HEK293 (cell line): ENCODE results near the gene SSBP2.

ENCODE experiments used
- CTCF ChIA-PET: fragments of 350-600 bp; formaldehyde crosslinking; extraction: SDS; loops from one replicate; lab custom pipeline; 2021; ENCODE audit warnings: antibody characterized with exemption; lab: Yijun Ruan, JAX
- POLR2A ChIA-PET: fragments of 300-600 bp; formaldehyde crosslinking; extraction: SDS; loops from one replicate; lab custom pipeline; 2020; ENCODE audit warnings: antibody characterized with exemption, inconsistent platforms; lab: Yijun Ruan, JAX
- H3K27ac ChIP-seq: fragments of 200-500 bp; sonication (Bioruptor generic); 2 replicates; pipeline ENCODE4 v1.5.1; 2014; ENCODE audit warnings: low read depth, low read length, control low read depth, inconsistent platforms; ENCODE audit errors: extremely low read depth
- H3K36me3 ChIP-seq, 2 experiments: fragments of 200-500 bp in 1 of 2; sonication (Bioruptor generic) in 1 of 2; 1 replicate in 1 of 2; 2 replicates in 1 of 2; pipeline ENCODE4 v1.5.1; 2014 to 2017; ENCODE audit warnings: inconsistent platforms in 2 of 2, low read length in 2 of 2; ENCODE audit not compliant: control insufficient read depth in 2 of 2, insufficient read depth in 1 of 2
- H3K4me1 ChIP-seq: fragments of 200-500 bp; sonication (Bioruptor generic); 2 replicates; pipeline ENCODE4 v1.5.1; 2014; ENCODE audit warnings: mild to moderate bottlenecking, low read length, inconsistent platforms; ENCODE audit not compliant: control insufficient read depth, insufficient read depth
- H3K4me3 ChIP-seq: 2 replicates; pipeline ENCODE4 v1.5.1; 2011; ENCODE audit warnings: low read depth, mild to moderate bottlenecking, control low read depth, low read length, moderate library complexity
- H3K9me3 ChIP-seq: fragments of 200-500 bp; sonication (Bioruptor generic); 2 replicates; pipeline ENCODE4 v1.5.1; 2014; ENCODE audit warnings: low read depth, low read length, inconsistent platforms; ENCODE audit not compliant: control insufficient read depth, insufficient read depth
- CTCF ChIP-seq: fragments of 450-650 bp; formaldehyde crosslinking; IDR thresholded peaks from 2 replicates; pipeline ENCODE4 v1.5.1; 2016; ENCODE audit warnings: missing biosample characterization, missing genetic modification characterization
- GLIS2 ChIP-seq: fragments of 450-650 bp; formaldehyde crosslinking; IDR thresholded peaks from 2 replicates; pipeline ENCODE4 v1.5.1; 2016; ENCODE audit warnings: missing biosample characterization, missing genetic modification characterization
- MEIS1 ChIP-seq: sonication (generic); formaldehyde crosslinking; IDR thresholded peaks from 2 replicates; pipeline ENCODE4 v1.8.1; 2022; ENCODE audit warnings: missing genetic modification reagents, mild to moderate bottlenecking, borderline replicate concordance
- TCF7L2 ChIP-seq: IDR thresholded peaks from 2 replicates; pipeline ENCODE4 v1.6.1; 2011; ENCODE audit warnings: low read depth, mild to moderate bottlenecking, inconsistent platforms, low read length, moderate library complexity, borderline replicate concordance
- WT1 ChIP-seq: fragments of 450-650 bp; formaldehyde crosslinking; IDR thresholded peaks from 2 replicates; pipeline ENCODE4 v1.5.1; 2016; ENCODE audit warnings: missing biosample characterization, missing genetic modification characterization
- YY1 ChIP-seq: fragments of 450-650 bp; formaldehyde crosslinking; IDR thresholded peaks from 2 replicates; pipeline ENCODE4 v1.5.1; 2018; ENCODE audit warnings: missing biosample characterization, missing genetic modification characterization
- ZBTB11 ChIP-seq: fragments of 450-650 bp; formaldehyde crosslinking; conservative IDR thresholded peaks from 2 replicates; pipeline ENCODE4 v1.5.1; 2016; ENCODE audit warnings: low read depth, missing biosample characterization, missing genetic modification characterization
- ZFP37 ChIP-seq: fragments of 450-650 bp; formaldehyde crosslinking; IDR thresholded peaks from 2 replicates; pipeline ENCODE4 v1.5.1; 2016; ENCODE audit warnings: missing biosample characterization, missing genetic modification characterization
- ZIC2 ChIP-seq: fragments of 450-650 bp; formaldehyde crosslinking; IDR thresholded peaks from 2 replicates; pipeline ENCODE4 v1.5.1; 2016; ENCODE audit warnings: missing biosample characterization, missing genetic modification characterization
- ZNF133 ChIP-seq: fragments of 450-650 bp; formaldehyde crosslinking; IDR thresholded peaks from 2 replicates; pipeline ENCODE4 v1.5.1; 2016; ENCODE audit warnings: missing biosample characterization, missing genetic modification characterization
- ZNF311 ChIP-seq: fragments of 450-650 bp; formaldehyde crosslinking; IDR thresholded peaks from 2 replicates; pipeline ENCODE4 v1.5.1; 2017; ENCODE audit warnings: missing biosample characterization, missing genetic modification characterization, borderline replicate concordance
- ZNF394 ChIP-seq: fragments of 450-650 bp; formaldehyde crosslinking; IDR thresholded peaks from 2 replicates; pipeline ENCODE4 v1.5.1; 2016; ENCODE audit warnings: missing biosample characterization, missing genetic modification characterization, mild to moderate bottlenecking, moderate library complexity, borderline replicate concordance
- ZNF423 ChIP-seq: fragments of 450-650 bp; formaldehyde crosslinking; IDR thresholded peaks from 2 replicates; pipeline ENCODE4 v1.5.1; 2016; ENCODE audit warnings: missing biosample characterization, missing genetic modification characterization
- ZNF529 ChIP-seq: fragments of 450-650 bp; formaldehyde crosslinking; IDR thresholded peaks from 2 replicates; pipeline ENCODE4 v1.5.1; 2017; ENCODE audit warnings: missing genetic modification characterization, missing biosample characterization; ENCODE audit not compliant: insufficient replicate concordance
- ZNF561 ChIP-seq: fragments of 450-650 bp; IDR thresholded peaks from 2 replicates; pipeline ENCODE4 v1.5.1; 2018; ENCODE audit warnings: missing biosample characterization, missing genetic modification characterization, borderline replicate concordance
- ZNF596 ChIP-seq: fragments of 450-650 bp; IDR thresholded peaks from 2 replicates; pipeline ENCODE4 v1.5.0; 2018; ENCODE audit warnings: missing biosample characterization, mild to moderate bottlenecking, missing genetic modification characterization, moderate library complexity
- ZNF626 ChIP-seq: fragments of 450-650 bp; sonication (Bioruptor Pico); formaldehyde crosslinking; IDR thresholded peaks from 2 replicates; pipeline ENCODE4 v1.5.1; 2018; ENCODE audit warnings: missing biosample characterization, missing genetic modification characterization, inconsistent platforms
- ZNF629 ChIP-seq: fragments of 450-650 bp; formaldehyde crosslinking; IDR thresholded peaks from 2 replicates; pipeline ENCODE4 v1.5.1; 2017; ENCODE audit warnings: missing biosample characterization, missing genetic modification characterization
- ZNF658 ChIP-seq: fragments of 450-650 bp; formaldehyde crosslinking; IDR thresholded peaks from 2 replicates; pipeline ENCODE4; 2016; ENCODE audit warnings: missing biosample characterization, missing genetic modification characterization
- ZNF785 ChIP-seq: fragments of 450-650 bp; formaldehyde crosslinking; IDR thresholded peaks from 2 replicates; pipeline ENCODE4 v1.5.1; 2016; ENCODE audit warnings: missing biosample characterization, missing genetic modification characterization
- TF ChIP-seq, protein P1 (sequence below): fragments of 450-650 bp; formaldehyde crosslinking; IDR thresholded peaks from 2 replicates; pipeline ENCODE4 v1.5.1; 2016; ENCODE audit warnings: missing biosample characterization, missing genetic modification characterization

SSBP2 gene

DNA sequence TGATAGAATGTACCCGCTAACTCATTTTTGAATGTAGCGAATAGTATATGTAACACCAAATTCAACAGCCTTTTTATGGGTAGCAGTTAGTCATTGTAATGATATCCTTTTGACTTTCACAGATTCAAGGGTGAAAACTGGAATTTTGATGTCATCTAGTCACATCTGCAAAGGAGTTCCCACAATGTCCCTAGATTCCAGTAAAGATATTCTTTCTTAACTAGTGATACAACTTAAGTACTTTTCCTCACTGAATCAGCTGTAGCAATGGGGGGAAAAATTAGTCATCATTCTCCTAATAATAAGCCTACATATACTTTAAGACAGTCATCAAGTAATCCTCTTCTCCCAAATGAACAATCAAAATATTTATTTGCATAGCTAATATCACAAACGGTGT is 11.5 kb upstream of the SSBP2 start:
- ChIA-PET CTCF (interaction anchor here (1.0 to 1.7 kb wide), 2 partner anchors 89 to 403 kb away, joined by 4 to 5 read pairs; no protein-coding TSS in a partner anchor), POLR2A (interaction anchor here (1.3 kb wide), 1 partner anchor 12 kb away, joined by 3 read pairs; the partner anchor contains the start of gene SSBP2)
- Histone ChIP-seq H3K4me1 (no peaks in the 10 kb centered on the region), H3K27ac (no peak overlapping the region), H3K9me3 (no peaks in the 10 kb centered on the region), H3K4me3 (no peak overlapping the region), H3K36me3 (no peaks in the 10 kb centered on the region)
- no peak for TF ChIP-seq WT1
- no peak for TF ChIP-seq ZBTB11 (tag by site-specific recombination)
- no peak for TF ChIP-seq YY1 (tag by site-specific recombination)
- TF ChIP-seq ZNF133 (tag by site-specific recombination) = peak; percentile 42; the same call in 1 of the 2 replicates
- TF ChIP-seq ZNF785 (tag by site-specific recombination) = no peak
- TF ChIP-seq MEIS1 = no peak
- TF ChIP-seq, protein P1, sequence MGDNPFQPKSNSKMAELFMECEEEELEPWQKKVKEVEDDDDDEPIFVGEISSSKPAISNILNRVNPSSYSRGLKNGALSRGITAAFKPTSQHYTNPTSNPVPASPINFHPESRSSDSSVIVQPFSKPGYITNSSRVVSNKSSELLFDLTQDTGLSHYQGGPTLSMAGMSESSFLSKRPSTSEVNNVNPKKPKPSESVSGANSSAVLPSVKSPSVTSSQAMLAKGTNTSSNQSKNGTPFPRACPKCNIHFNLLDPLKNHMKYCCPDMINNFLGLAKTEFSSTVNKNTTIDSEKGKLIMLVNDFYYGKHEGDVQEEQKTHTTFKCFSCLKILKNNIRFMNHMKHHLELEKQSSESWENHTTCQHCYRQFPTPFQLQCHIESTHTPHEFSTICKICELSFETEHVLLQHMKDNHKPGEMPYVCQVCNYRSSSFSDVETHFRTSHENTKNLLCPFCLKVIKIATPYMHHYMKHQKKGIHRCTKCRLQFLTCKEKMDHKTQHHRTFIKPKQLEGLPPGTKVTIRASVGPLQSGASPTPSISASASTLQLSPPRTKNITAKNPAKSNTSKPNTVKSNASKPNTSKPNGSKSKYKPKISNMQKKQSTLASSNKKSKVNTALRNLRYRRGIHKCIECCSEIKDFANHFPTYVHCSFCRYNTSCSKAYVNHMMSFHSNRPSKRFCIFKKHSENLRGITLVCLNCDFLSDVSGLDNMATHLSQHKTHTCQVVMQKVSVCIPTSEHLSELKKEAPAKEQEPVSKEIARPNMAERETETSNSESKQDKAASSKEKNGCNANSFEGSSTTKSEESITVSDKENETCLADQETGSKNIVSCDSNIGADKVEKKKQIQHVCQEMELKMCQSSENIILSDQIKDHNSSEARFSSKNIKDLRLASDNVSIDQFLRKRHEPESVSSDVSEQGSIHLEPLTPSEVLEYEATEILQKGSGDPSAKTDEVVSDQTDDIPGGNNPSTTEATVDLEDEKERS (tag by site-specific recombination) = no peak
- no peak for TF ChIP-seq ZNF561 (tag by site-specific recombination)

DNA sequence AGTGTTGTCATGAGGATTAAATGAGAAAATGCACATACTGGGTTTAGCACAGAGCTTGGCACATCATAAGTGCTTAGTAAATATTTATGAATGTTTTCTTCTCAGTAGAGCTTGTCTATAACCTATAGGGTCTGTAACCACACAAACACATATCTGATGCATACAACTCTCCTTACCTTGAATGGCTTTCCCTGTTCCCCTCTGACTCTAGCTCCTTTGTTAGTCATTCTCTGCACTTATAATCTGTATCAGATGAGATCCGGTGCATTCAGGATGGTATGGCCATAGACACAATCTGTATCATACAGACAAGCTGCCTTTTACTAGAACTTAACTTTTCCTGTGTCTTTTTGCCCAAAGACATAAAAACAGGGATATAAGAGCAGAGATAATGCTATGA is 11.1 kb upstream of the SSBP2 start:
- Histone ChIP-seq H3K4me1 (no peaks in the 10 kb centered on the region), H3K36me3 (no peaks in the 10 kb centered on the region), H3K9me3 (no peaks in the 10 kb centered on the region), H3K27ac (no peak overlapping the region), H3K4me3 (no peak overlapping the region)
- CTCF ChIA-PET = interaction anchor here (0.6 to 1.7 kb wide), 2 partner anchors 89 to 338 kb away, joined by 4 to 5 read pairs; no protein-coding TSS in a partner anchor
- POLR2A ChIA-PET = interaction anchor here (1.3 kb wide), 1 partner anchor 11 kb away, joined by 3 read pairs; the partner anchor contains the start of gene SSBP2
- TF ChIP-seq GLIS2 (tag by site-specific recombination) (no peak), TCF7L2 (no peak), ZNF658 (tag by site-specific recombination) (no peak), ZNF394 (tag by site-specific recombination) (no peak), ZNF596 (tag by site-specific recombination) (no peak), ZNF529 (tag by site-specific recombination) (no peak), ZNF311 (no peak), ZIC2 (tag by site-specific recombination) (no peak), ZNF629 (tag by site-specific recombination) (no peak), ZFP37 (no peak), ZNF423 (tag by site-specific recombination) (no peak), ZNF626 (tag by site-specific recombination) (no peak), CTCF (tag by site-specific recombination) (no peak)
- TF ChIP-seq, protein P1 (tag by site-specific recombination) = no peak
